GM23338 (cell line): ENCODE data around the gene CPE.

Experiments used
- CREB1 ChIP-seq: fragments of 250-450 bp; sonication (Bioruptor Pico); IDR thresholded peaks from 2 replicates; pipeline ENCODE4 v1.5.0; 2020; ENCODE audit warnings: low read depth, mild to moderate bottlenecking, moderate library complexity
- EZH2 ChIP-seq: fragments of 200-600 bp; sonication (generic); IDR thresholded peaks from one replicate; pipeline ENCODE4 v1.8.0; 2017; ENCODE audit warnings: antibody characterized with exemption, mild to moderate bottlenecking, low read depth; ENCODE audit not compliant: unreplicated experiment
- EZH2phosphoT487 ChIP-seq: fragments of 200-600 bp; sonication (generic); IDR thresholded peaks from one replicate; pipeline ENCODE4 v1.8.1; 2018; ENCODE audit warnings: antibody characterized with exemption; ENCODE audit not compliant: unreplicated experiment
- JUNB ChIP-seq: IDR thresholded peaks from one replicate; pipeline ENCODE4 v1.6.1; 2016; ENCODE audit warnings: antibody characterized with exemption; ENCODE audit not compliant: unreplicated experiment
- POLR2AphosphoS5 ChIP-seq: IDR thresholded peaks from 2 replicates; pipeline ENCODE4 v1.6.1; 2016; ENCODE audit warnings: antibody characterized with exemption, low read depth
- STAT1 ChIP-seq: IDR thresholded peaks from one replicate; pipeline ENCODE4 v1.6.1; 2016; ENCODE audit warnings: antibody characterized with exemption; ENCODE audit not compliant: unreplicated experiment
- ZNF331 ChIP-seq: fragments of 250-450 bp; sonication (Bioruptor Pico); IDR thresholded peaks from 2 replicates; pipeline ENCODE4 v1.5.0; 2020; ENCODE audit warnings: low read depth, mild to moderate bottlenecking, moderate library complexity
- TF ChIP-seq, protein P1 (sequence below), 2 experiments: fragments of 200-600 bp in 1 of 2; sonication (generic) in 1 of 2; conservative IDR thresholded peaks; 2 replicates each; pipeline versions ENCODE4 v1.5.1 to v1.6.1; 2016 to 2017; ENCODE audit warnings: antibody characterized with exemption in 2 of 2, low read depth in 2 of 2, mild to moderate bottlenecking in 2 of 2, moderate library complexity in 1 of 2
- TF ChIP-seq, protein P2 (sequence below): IDR thresholded peaks from one replicate; pipeline ENCODE4 v1.6.1; 2018; ENCODE audit warnings: antibody characterized with exemption; ENCODE audit not compliant: unreplicated experiment
- TF ChIP-seq, protein P3 (sequence below): fragments of 250-450 bp; sonication (Bioruptor Pico); IDR thresholded peaks from 2 replicates; pipeline ENCODE4 v1.5.0; 2020; ENCODE audit warnings: mild to moderate bottlenecking, moderate library complexity
- TF ChIP-seq, protein P4 (sequence below): IDR thresholded peaks from 2 replicates; pipeline ENCODE4 v1.6.1; 2016; ENCODE audit warnings: antibody characterized with exemption

DNA sequence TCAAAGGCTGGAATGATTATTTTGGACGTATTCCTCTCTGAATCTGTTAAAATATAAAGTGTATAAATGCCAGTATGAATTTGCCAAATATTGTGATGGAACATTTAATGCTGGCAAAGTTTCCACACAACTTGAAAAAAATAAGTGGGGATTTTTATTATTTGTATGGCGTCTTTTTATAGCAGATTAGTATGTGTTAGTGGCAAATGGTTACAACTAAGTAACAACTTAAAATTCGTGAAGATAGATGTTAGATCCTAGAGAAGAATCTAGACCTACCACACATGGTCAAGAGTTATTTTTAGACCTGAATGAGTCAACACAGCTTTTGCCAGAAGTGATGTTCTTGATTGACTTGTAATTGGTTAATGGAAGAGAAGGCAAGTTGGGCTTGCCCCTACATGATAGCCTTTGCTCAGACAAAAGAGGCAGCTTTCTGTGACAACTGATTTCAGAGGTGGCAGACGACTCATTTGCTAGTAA, 4.8 kb downstream of the CPE start:
- TF ChIP-seq, protein P1, sequence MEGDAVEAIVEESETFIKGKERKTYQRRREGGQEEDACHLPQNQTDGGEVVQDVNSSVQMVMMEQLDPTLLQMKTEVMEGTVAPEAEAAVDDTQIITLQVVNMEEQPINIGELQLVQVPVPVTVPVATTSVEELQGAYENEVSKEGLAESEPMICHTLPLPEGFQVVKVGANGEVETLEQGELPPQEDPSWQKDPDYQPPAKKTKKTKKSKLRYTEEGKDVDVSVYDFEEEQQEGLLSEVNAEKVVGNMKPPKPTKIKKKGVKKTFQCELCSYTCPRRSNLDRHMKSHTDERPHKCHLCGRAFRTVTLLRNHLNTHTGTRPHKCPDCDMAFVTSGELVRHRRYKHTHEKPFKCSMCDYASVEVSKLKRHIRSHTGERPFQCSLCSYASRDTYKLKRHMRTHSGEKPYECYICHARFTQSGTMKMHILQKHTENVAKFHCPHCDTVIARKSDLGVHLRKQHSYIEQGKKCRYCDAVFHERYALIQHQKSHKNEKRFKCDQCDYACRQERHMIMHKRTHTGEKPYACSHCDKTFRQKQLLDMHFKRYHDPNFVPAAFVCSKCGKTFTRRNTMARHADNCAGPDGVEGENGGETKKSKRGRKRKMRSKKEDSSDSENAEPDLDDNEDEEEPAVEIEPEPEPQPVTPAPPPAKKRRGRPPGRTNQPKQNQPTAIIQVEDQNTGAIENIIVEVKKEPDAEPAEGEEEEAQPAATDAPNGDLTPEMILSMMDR (conservative IDR thresholded peaks at IDR 0.05; ENCODE audit: low read depth in 2 of 2) = no peak
- TF ChIP-seq EZH2 (no peak), CREB1 (CRISPR knock-in tag) (no peak), POLR2AphosphoS5 (no peak), STAT1 (no peak), EZH2phosphoT487 (no peak), JUNB (no peak), ZNF331 (no peak)
- TF ChIP-seq, protein P2, sequence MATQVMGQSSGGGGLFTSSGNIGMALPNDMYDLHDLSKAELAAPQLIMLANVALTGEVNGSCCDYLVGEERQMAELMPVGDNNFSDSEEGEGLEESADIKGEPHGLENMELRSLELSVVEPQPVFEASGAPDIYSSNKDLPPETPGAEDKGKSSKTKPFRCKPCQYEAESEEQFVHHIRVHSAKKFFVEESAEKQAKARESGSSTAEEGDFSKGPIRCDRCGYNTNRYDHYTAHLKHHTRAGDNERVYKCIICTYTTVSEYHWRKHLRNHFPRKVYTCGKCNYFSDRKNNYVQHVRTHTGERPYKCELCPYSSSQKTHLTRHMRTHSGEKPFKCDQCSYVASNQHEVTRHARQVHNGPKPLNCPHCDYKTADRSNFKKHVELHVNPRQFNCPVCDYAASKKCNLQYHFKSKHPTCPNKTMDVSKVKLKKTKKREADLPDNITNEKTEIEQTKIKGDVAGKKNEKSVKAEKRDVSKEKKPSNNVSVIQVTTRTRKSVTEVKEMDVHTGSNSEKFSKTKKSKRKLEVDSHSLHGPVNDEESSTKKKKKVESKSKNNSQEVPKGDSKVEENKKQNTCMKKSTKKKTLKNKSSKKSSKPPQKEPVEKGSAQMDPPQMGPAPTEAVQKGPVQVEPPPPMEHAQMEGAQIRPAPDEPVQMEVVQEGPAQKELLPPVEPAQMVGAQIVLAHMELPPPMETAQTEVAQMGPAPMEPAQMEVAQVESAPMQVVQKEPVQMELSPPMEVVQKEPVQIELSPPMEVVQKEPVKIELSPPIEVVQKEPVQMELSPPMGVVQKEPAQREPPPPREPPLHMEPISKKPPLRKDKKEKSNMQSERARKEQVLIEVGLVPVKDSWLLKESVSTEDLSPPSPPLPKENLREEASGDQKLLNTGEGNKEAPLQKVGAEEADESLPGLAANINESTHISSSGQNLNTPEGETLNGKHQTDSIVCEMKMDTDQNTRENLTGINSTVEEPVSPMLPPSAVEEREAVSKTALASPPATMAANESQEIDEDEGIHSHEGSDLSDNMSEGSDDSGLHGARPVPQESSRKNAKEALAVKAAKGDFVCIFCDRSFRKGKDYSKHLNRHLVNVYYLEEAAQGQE = no peak
- TF ChIP-seq, protein P3, sequence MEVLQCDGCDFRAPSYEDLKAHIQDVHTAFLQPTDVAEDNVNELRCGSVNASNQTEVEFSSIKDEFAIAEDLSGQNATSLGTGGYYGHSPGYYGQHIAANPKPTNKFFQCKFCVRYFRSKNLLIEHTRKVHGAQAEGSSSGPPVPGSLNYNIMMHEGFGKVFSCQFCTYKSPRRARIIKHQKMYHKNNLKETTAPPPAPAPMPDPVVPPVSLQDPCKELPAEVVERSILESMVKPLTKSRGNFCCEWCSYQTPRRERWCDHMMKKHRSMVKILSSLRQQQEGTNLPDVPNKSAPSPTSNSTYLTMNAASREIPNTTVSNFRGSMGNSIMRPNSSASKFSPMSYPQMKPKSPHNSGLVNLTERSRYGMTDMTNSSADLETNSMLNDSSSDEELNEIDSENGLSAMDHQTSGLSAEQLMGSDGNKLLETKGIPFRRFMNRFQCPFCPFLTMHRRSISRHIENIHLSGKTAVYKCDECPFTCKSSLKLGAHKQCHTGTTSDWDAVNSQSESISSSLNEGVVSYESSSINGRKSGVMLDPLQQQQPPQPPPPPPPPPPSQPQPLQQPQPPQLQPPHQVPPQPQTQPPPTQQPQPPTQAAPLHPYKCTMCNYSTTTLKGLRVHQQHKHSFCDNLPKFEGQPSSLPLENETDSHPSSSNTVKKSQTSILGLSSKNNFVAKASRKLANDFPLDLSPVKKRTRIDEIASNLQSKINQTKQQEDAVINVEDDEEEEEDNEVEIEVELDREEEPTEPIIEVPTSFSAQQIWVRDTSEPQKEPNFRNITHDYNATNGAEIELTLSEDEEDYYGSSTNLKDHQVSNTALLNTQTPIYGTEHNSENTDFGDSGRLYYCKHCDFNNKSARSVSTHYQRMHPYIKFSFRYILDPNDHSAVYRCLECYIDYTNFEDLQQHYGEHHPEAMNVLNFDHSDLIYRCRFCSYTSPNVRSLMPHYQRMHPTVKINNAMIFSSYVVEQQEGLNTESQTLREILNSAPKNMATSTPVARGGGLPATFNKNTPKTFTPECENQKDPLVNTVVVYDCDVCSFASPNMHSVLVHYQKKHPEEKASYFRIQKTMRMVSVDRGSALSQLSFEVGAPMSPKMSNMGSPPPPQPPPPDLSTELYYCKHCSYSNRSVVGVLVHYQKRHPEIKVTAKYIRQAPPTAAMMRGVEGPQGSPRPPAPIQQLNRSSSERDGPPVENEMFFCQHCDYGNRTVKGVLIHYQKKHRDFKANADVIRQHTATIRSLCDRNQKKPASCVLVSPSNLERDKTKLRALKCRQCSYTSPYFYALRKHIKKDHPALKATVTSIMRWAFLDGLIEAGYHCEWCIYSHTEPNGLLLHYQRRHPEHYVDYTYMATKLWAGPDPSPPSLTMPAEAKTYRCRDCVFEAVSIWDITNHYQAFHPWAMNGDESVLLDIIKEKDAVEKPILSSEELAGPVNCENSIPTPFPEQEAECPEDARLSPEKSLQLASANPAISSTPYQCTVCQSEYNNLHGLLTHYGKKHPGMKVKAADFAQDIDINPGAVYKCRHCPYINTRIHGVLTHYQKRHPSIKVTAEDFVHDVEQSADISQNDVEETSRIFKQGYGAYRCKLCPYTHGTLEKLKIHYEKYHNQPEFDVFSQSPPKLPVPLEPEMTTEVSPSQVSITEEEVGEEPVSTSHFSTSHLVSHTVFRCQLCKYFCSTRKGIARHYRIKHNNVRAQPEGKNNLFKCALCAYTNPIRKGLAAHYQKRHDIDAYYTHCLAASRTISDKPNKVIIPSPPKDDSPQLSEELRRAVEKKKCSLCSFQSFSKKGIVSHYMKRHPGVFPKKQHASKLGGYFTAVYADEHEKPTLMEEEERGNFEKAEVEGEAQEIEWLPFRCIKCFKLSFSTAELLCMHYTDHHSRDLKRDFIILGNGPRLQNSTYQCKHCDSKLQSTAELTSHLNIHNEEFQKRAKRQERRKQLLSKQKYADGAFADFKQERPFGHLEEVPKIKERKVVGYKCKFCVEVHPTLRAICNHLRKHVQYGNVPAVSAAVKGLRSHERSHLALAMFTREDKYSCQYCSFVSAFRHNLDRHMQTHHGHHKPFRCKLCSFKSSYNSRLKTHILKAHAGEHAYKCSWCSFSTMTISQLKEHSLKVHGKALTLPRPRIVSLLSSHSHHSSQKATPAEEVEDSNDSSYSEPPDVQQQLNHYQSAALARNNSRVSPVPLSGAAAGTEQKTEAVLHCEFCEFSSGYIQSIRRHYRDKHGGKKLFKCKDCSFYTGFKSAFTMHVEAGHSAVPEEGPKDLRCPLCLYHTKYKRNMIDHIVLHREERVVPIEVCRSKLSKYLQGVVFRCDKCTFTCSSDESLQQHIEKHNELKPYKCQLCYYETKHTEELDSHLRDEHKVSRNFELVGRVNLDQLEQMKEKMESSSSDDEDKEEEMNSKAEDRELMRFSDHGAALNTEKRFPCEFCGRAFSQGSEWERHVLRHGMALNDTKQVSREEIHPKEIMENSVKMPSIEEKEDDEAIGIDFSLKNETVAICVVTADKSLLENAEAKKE (CRISPR knock-in tag) = no peak
- TF ChIP-seq, protein P4, sequence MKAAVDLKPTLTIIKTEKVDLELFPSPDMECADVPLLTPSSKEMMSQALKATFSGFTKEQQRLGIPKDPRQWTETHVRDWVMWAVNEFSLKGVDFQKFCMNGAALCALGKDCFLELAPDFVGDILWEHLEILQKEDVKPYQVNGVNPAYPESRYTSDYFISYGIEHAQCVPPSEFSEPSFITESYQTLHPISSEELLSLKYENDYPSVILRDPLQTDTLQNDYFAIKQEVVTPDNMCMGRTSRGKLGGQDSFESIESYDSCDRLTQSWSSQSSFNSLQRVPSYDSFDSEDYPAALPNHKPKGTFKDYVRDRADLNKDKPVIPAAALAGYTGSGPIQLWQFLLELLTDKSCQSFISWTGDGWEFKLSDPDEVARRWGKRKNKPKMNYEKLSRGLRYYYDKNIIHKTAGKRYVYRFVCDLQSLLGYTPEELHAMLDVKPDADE = no peak
